Thyroid gland (tissue), 4 donors: ENCODE measurements around the gene TAAR1.

ENCODE experiments used
- CTCF ChIP-seq, 6 experiments: fragments of 200-600 bp in 3 of 6; fragments of 450-650 bp in 3 of 6; sonication (generic) in 3 of 6; IDR thresholded peaks; one replicate each; pipeline ENCODE4 v1.5.1; 2016 to 2019; ENCODE audit warnings: antibody characterized with exemption in 6 of 6, mild to moderate bottlenecking in 2 of 6, inconsistent platforms in 1 of 6, moderate library complexity in 1 of 6
- POLR2A ChIP-seq, 2 donors: fragments of 450-650 bp; IDR thresholded peaks; one replicate each; pipeline ENCODE4 v1.6.1; 2017; ENCODE audit warnings: antibody characterized with exemption in 2 of 2, mild to moderate bottlenecking in 2 of 2, moderate library complexity in 1 of 2

DNA sequence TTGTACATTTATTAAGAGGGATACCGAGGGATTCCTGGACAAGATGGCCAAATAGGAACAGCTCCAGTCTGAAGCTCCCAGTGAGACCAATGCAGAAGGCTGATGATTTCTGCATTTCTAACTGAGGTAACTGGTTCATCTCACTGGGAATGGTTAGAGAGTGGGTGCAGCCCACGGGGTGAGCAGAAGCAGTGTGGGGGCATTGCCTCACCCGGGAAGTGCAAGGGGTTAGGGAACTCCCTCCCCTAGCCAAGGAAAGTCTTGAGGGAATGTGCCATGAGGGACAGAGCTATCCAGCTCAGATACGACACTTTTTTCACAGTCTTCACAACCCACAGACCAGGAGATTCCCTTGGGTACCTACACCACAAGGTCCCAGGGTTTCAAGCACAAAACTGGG lies 24.2 kb downstream of the TAAR1 start:
- TF ChIP-seq POLR2A (IDR thresholded peaks at IDR 0.05) (no peak), CTCF (IDR thresholded peaks at IDR 0.05) (no peak)
